Heart right ventricle (tissue), 16 donors: ENCODE measurements around the gene ACVR1C. TPM values are rescaled to one million over a fixed set of nuclear protein-coding genes. Genes with fewer than 3 reads are reported as not detected.

Experiments
- ATAC-seq, 8 donors: fragments of 200-7000 bp; cut with Tn5 transposase; one replicate each; pipeline ENCODE4 v1.9.1; 2020; ENCODE audit warnings: mild to moderate bottlenecking in 8 of 8, moderate library complexity in 8 of 8, moderate number of reproducible peaks in 1 of 8
- DNase-seq, 2 donors: peaks; one replicate each; pipeline ENCODE4 v3.0.0-alpha.2; 2020
- H3K27ac ChIP-seq, 10 donors: fragments of 200-600 bp; sonication (generic) in 2 of 10; one replicate each; pipeline versions ENCODE4 v1.5.0 to v1.8.0; 2020 to 2022; ENCODE audit warnings: mild to moderate bottlenecking in 3 of 10
- H3K27me3 ChIP-seq, 7 donors: fragments of 200-600 bp; one replicate each; pipeline ENCODE4 v1.8.0; 2021 to 2022; ENCODE audit warnings: mild to moderate bottlenecking in 2 of 7
- H3K36me3 ChIP-seq, 9 donors: fragments of 200-600 bp; sonication (generic) in 1 of 9; one replicate each; pipeline versions ENCODE4 v1.5.0 to v1.8.0; 2020 to 2022; ENCODE audit warnings: mild to moderate bottlenecking in 2 of 9
- H3K4me1 ChIP-seq, 9 donors: fragments of 200-600 bp; sonication (generic) in 1 of 9; one replicate each; pipeline versions ENCODE4 v1.5.0 to v1.8.0; 2020 to 2022; ENCODE audit warnings: mild to moderate bottlenecking in 4 of 9
- H3K4me3 ChIP-seq, 10 donors: fragments of 200-600 bp; sonication (generic) in 2 of 10; one replicate each; pipeline versions ENCODE4 v1.5.0 to v1.8.0; 2020 to 2022; ENCODE audit warnings: mild to moderate bottlenecking in 7 of 10, moderate library complexity in 2 of 10
- H3K9me3 ChIP-seq, 11 donors: fragments of 200-600 bp in 10 of 11; sonication (generic) in 2 of 11; one replicate each; pipeline versions ENCODE4 v1.5.0 to v1.8.0; 2013 to 2022; ENCODE audit warnings: mild to moderate bottlenecking in 2 of 11, control low read depth in 1 of 11, moderate library complexity in 1 of 11
- CTCF ChIP-seq, 9 donors: fragments of 200-600 bp; sonication (generic) in 2 of 9; IDR thresholded peaks; one replicate each; pipeline versions ENCODE4 v1.5.0 to v1.8.0; 2021 to 2022; ENCODE audit warnings: antibody characterized with exemption in 9 of 9, mild to moderate bottlenecking in 5 of 9, moderate library complexity in 1 of 9
- WGBS, 2 donors: extraction: QIAGEN DNeasy Blood & Tissue Kit; methylation state at CpG; one replicate each; pipeline ENCODE4 v1.1.7; 2013; ENCODE audit warnings: inconsistent platforms in 1 of 2; 5-methylcytosine and 5-hydroxymethylcytosine counted together
- intact Hi-C, 10 donors: fragments of 100-400 bp; cut with DNase I; formaldehyde crosslinking; loops; one replicate each; pipeline versions ENCODE4 v1.11.1 to v1.14.2; 2022
- polyA plus RNA-seq, 2 donors: library from polyadenylated mRNA; stranded (reverse); fragments of 200-250 nt; gene quantifications; one replicate each; pipeline ENCODE4 v1.2.3, GENCODE V29; 2013
- total RNA-seq, 10 donors: library from RNA; stranded (reverse); fragmentation: NEBNext Ultra II Directional in 3 of 10; extraction: Animal tissue kit (Norgen Biotek cat#: 25700) in 3 of 10; gene quantifications; one replicate each; pipeline versions ENCODE4 v1.2.1 to v1.2.4, GENCODE V29; 2021 to 2023
- donor health status: Arrhythmogenic right ventricular cardiomyopathy.
- donor health status: ischemic (EF 13 %, LVEDD 7.1; RV severe dilation, severe dysfunction).
- donor health status: healthy with polysubstance abuse.
- donor health status: DM: no; HTN: yes; CAD: no.
- donor health status: DM: no; HTN: no; CAD: no.
- donor health status: ischemic (EF 25% LVEDD 6.9; RV normal size, moderate dysfunction).
- donor health status: ischemic (EF 25% LVEDD 5.7; RV mildly dilated, moderate dysfunction).
- donor health status: healthy.
- donor health status: DM: yes; HTN: yes; CAD: no.
- donor health status: Ischemic cardiomyopathy.
- donor health status: ischemic (EF 35%, LVEDD 5.7; RV mildly dilated, moderate dysfunction).
- donor health status: nonischemic (EF 11% LVEDD 7.7; RV severe dilation, severe dysfunction).
- donor health status: DM: yes; HTN: yes; CAD: no.
- donor health status: PGD.
- donor health status: ischemic (EF 29% LVEDD 5.4; RV normal size, mild dysfunction).
- donor health status: nonischemic (EF 23%, LVEDD 6.1; RV moderate dilation, normal function).

ACVR1C gene
- total and polyA plus RNA-seq, 12 donors: 0.07 to 2.4 (median 0.30) TPM

GRCh38 chr2:157487271-157487610 lies 141.4 kb downstream of the ACVR1C start:
- Histone ChIP-seq H3K36me3 (no peaks in the 10 kb centered on the region), H3K4me3 (no peak overlapping the region), H3K4me1 (no peaks in the 10 kb centered on the region), H3K27me3 (peaks cover 0 to 11% (median 0%) of the 10 kb centered on the region in 7 donors), H3K9me3 (no peaks in the 10 kb centered on the region), H3K27ac (no peak overlapping the region)
- no peak for TF ChIP-seq CTCF (IDR thresholded peaks at IDR 0.05)
- ATAC-seq (no peak), DNase-seq (no peak)
- intact Hi-C loops: no loop called here
- 70 to 86% methylated on average over 1 of the region's 1 CpG for WGBS, 2 donors

GRCh38 chr2:157486596-157487270 lies 141.9 kb downstream of the ACVR1C start:
- intact Hi-C loops: no loop called here
- ATAC-seq (no peak), DNase-seq (no peak)
- Histone ChIP-seq H3K27ac (no peak overlapping the region), H3K27me3 (peaks cover 0 to 11% (median 0%) of the 10 kb centered on the region in 7 donors), H3K4me1 (no peaks in the 10 kb centered on the region), H3K36me3 (no peaks in the 10 kb centered on the region), H3K9me3 (no peaks in the 10 kb centered on the region), H3K4me3 (no peak overlapping the region)
- 77 to 82% methylated on average over 4 of the region's 4 CpGs for WGBS, 2 donors
- TF ChIP-seq CTCF (IDR thresholded peaks at IDR 0.05): no peak

DNA sequence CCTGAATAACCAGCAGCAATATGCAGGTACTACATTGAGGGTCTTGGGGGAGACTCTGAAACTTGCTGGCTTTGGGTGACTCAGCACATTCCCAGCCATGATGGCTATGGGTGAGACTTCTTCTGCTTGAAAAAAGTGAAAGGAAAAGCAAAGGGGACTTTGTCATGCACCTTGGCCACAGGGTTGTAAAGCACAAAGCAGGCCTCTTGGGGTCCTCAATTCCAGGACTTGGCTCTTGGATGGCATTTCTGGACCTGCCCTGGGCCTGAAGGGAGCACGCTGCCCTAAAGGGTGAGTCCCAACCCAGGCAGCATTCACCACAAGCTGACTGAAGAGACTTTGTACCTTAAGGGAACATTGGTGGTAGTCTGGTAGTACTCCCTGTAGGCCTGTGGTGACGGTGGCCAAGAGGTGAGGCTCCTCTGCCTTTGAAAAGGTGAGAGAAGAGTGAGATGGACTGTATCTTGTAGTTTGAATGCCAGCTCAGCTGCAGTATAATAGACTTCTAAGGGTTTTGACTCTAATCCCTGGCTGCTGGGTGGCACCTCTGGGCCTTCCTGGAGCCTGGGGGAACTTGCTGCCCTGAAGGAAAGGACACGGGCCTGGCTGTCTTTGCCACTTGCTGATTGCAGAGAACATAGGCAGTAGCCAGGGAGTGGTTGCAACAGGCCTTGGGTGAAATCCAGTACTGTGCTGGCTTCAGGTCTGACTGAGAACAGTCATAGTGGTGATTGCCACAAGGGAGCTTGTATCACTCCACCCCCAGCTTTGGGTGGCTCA lies 148.3 kb downstream of the ACVR1C start:
- peak; percentile 82 to 99 (median 94) for ATAC-seq
- peak overlapping the region in 9 of 10 donors; percentile 47 to 81 (median 66) for H3K27ac ChIP-seq

More for the DNA sequence above, 148.3 kb downstream of the ACVR1C start:
- TF ChIP-seq CTCF (IDR thresholded peaks at IDR 0.05): no peak
- no peaks in the 10 kb centered on the region for H3K36me3 ChIP-seq
- intact Hi-C loops: no loop called here
- peak; percentile 67 to 70 for DNase-seq
- no peaks in the 10 kb centered on the region for H3K9me3 ChIP-seq
- peaks cover 0 to 26% (median 13%) of the 10 kb centered on the region in 9 donors for H3K4me1 ChIP-seq
- 71 to 73% methylated on average over 3 of the region's 3 CpGs for WGBS, 2 donors
- no peak overlapping the region for H3K4me3 ChIP-seq
- no peaks in the 10 kb centered on the region for H3K27me3 ChIP-seq
